HG02610 (cell line): Measurements from ENCODE around the gene GALP.
A peak's percentile ranks its signal among the peaks of the same experiment; 100 is the strongest.
"Not testable (repeated sequence)": the region's sequence is repeated elsewhere in the genome, so short reads cannot be mapped to it uniquely, and the experiment has no call there.

Experiments used
- ATAC-seq: cut with Tn5 transposase; IDR thresholded peaks from one replicate; pipeline ENCODE4 v1.9.1; 2021; ENCODE audit warnings: mild to moderate bottlenecking, moderate library complexity; ENCODE audit not compliant: unreplicated experiment

GALP gene

DNA sequence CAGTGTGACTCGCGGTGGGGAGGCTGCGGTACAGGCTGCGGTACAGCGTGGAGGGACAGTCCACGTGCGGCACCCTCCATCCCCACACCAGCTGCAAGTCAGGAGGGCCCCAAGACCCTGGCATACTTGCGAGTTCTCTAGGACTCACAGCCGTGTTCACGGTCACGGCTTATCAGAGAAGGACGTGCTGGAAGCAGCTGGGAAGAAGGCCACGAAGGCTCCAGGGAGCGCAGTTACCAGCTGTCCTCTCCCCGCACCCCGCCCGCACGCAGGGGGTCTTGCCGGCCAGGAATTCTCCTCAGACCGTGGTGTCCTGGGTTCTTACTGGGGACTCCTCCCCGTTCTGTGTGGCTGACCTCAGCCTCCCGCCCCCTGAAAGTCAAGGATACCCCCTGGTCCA is 28.5 kb upstream of the GALP start:
- no peak for ATAC-seq

DNA sequence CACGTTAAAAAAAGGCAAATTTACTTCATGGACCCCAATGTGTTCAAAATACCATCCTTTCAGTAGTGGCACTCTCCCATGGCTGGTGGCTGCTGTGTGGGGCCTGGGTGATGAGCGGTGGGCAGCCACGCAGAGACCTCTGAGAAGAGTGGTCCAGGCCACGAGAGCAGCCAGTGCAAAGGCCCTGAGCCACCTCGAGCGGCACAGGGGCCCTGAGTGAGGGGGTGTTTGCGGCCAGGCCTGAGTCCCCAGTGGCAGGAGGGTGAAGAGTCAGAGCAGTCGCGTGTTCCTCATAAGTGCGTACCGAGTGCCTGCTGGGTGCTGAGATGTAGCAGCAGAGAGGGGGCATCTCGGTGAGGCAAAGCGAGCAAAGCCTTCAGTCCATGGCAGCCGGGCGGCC is 27.7 kb upstream of the GALP start:
- no peak for ATAC-seq

DNA sequence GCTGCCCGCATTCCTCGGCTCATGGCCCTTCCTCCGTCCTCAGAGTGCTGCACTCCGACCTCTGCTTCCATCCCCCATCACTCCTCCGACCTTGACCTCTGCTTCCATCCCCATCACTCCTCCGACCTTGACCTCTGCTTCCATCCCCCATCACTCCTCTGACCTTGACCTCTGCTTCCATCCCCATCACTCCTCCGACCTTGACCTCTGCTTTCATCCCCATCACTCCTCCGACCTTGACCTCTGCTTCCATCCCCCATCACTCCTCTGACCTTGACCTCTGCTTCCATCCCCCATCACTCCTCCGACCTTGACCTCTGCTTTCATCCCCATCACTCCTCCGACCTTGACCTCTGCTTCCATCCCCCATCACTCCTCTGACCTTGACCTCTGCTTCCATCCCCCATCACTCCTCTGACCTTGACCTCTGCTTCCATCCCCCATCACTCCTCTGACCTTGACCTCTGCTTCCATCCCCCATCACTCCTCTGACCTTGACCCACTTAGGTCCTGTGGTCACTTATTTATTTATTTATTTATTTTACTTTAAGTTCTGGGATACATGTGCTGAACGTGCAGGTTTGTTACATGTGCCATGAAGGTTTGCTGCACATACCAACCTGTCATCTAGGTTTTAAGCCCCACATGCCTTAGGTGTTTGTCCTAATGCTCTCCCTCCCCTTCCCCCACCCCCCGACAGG is 26.7 kb upstream of the GALP start:
- not testable (repeated sequence) for ATAC-seq

DNA sequence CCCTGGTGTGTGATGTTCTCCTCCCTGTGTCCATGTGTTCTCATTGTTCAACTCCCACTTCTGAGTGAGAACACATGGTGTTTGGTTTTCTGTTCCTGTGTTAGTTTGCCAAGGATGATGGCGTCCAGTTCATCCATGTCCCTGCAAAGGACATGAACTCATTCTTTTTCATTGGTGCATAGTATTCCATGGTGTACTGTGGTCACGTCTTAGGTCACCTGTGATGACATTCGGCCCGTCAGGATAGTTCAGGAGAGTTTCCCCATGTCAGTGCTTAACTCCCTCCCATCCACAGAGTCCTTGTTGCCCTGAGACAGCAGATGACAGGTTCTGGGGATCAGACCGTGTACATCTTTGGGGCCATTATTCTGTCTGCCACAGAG is 26.2 kb upstream of the GALP start:
- ATAC-seq: no peak

DNA sequence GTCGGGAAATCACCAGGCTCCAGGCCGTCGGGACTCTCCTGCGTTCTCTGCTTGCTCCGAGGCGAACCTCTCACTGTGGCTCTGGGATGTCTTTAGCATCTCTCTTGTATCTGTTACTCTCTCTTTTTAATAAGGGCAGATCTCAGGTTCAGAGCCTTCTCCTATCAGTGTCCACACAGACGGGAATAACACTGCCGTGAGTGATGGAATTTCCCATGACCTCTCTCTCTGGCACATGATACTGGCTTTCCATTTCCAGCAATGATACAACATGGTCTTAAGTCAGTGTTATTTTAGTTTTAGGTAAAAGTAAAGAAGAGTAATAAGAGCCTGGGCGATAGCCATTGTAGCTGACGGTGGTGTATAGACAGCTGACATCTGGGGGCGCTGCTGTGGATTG is 25.4 kb upstream of the GALP start:
- no peak for ATAC-seq

DNA sequence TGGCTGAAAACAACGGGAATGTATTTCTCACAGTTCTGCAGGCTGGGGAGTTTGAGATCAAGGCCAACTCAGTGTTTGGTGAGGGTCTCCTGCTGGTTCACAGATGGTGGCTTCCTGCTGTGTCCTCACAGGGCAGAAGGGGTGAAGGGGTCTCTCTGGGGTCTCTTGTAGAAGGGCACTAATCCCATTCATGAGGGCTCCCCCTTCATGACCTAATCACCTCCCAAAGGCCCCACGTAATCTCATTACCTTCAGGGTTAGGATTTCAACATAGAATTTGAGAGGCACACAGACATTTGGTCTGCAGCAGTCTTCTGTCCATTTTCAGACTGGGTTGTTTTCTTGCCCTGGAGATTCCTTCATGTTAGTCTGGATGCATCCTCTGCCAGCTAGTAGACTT is 23.2 kb upstream of the GALP start:
- no peak for ATAC-seq

DNA sequence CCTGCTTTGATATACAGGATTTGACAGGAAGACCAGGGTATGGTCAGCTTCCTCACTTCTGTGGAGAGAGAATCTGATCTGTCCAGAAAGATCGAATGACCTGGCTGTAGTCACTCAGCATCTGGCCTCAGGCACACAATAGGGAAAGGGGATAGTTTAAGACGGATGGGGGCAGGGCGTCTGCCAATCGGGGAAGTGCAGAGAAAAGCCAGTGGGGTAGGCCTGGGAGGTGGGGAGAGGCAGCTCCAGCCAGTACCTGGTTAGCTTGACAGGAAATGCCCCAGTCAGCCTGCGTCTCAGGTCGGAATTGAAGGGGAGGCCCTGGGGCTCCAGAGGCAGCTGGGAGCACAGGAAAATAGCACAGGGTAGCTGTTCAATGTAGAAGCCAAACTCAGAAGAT is 22.3 kb upstream of the GALP start:
- ATAC-seq: no peak

DNA sequence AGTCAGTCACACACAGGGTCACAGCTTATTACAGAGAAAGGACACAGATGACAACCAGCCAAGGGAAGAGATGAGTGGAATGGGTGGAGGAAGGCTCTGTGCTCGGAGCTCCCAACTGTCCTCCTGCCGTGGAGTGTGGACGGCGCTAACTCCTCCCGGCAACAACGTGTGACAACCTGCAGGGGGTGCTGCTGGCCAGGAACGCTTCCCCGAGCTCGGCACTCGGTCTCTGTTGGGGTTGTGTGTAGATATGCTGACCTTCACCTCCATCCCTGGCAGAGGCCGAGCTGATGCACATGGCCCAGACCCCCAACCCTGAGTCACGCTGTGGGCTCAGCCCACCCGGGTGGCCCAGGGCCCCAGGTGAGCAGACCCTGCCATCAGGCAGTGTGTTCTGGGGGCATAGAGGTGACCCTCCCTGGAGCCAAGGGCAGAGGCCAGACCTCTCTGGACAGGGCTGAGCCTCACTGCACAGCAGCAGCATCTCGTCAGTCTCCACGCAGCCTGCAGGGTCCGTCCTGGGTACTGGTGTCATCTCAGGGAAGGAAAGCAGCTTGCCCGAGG is 20.6 kb upstream of the GALP start:
- no peak for ATAC-seq

DNA sequence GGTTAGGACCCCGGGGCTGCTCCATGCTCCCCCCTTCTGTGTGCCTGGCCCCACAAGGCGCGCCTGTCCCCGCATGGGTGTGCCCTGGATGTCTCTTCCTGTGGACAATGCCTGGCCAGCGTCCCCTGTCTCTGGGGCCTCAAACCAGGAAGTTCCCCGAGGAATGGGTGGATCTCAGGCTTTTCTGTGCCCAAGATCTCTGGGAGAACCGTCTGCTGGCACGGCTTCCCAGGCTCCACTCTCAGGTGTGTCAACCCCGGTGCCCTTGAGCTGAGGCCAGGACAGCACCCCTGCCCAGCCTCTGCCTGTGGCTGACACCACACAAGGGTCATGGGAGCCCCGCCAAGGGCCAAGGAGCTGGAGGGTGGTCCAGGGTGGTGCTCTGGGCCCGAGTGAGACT is 19.0 kb upstream of the GALP start:
- ATAC-seq: no peak

DNA sequence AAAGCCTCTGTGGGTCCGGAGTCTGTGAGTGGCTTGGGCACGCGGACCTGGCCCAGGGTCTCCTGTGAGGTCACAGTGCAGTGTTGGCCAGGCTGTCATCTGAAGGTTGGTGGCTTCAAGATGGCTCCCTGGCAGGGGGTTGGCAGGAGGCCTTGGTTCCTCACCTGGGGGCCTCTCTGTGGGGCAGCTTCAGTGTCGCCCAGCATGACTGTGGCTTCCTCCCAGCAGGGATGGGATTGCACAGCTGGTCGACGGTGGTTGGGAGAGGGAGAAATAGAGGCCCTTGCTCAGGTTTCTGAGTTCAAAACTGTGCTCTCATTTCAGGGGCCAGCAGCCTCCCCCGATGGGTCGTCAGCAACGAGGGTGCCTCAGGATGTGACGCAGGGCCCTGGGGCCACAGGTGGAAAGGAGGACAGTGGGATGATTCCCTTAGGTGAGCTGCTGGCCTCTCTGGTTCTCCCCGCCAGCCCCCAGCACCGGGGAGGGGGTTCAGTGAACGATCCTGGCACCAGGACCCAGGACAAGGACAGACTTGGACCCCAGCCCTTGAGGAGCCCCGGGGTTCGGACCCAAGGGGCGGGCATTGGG is 17.5 kb upstream of the GALP start:
- no peak for ATAC-seq

DNA sequence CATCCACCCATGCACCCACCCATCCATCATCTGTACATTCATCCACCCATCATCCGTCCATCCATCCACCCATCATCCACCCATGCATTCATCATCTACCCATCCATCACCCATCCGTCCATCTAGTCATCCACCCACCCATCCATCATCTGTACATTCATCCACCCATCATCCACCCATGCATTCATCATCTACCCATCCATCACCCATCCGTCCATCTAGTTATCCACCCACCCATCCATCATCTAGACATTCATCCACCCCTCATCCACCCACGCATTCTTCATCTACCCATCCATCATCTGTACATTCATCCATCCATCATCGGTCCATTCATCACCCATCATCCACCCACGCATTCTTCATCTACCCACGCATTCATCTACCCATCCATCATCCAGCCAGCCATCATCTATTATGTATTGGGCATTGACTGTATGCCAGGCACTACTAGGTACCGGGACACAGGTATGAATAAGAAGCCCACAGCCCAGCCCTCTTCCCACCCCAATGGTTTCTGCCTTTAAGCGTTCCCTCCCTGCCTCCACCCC is 16.7 kb upstream of the GALP start:
- no peak for ATAC-seq

DNA sequence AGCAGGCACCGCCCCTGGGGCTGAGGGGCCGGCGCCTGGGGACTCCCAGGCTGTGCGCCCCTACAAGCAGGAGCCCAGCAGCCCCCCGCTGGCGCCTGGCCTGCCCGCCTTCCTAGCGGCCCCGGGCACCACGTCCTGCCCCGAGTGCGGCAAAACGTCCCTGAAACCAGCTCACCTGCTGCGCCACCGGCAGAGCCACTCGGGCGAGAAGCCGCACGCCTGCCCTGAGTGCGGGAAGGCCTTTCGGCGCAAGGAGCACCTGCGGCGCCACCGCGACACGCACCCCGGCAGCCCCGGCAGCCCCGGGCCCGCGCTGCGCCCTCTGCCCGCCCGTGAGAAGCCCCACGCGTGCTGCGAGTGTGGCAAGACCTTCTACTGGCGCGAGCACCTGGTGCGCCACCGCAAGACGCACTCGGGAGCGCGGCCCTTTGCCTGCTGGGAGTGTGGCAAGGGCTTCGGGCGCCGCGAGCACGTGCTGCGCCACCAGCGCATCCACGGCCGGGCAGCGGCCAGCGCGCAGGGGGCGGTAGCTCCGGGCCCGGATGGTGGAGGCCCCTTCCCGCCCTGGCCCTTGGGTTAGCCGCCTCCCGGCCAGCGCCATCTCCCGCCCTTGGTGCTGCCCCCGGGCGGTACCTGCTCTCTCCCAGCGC is 16.1 kb upstream of the GALP start:
- no peak for ATAC-seq

DNA sequence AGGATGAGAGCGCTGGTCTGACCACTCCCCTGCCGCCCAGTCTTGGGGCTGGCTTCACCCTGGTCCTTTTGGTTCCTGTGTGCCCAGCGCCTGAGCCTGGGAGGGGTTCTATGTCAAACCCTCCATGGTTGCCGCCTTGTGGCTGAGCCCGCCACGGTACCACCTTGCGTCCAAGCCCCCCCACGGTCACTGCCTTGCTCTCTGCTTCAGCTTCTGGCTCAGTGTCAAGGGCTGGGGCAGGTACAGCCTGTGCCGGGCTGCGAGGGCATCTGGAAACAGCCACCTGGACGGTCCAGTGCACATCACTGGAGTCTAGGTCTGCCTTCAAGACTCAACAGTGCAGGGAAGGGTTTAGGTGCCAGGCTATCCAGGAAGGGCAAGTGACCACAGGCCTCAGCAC is 14.3 kb upstream of the GALP start:
- no peak for ATAC-seq

DNA sequence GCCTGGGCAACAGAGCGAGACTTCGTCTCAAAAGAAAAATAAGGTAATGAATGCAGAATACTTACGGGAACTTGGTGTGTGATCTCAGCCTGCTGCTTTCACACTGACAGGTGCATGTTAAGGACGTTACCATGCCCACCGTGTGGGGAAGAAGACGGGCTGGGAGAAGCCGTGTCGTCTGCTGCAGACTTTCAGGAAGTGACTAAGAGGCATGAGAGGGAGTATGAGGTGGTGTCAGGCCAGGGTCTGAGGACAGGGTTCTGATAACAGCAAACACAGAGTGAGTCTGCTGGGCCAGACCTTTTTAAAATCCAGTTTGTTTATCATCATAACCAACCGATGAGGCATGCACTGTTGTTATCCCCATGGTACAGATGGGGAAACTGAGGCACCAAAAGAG is 13.6 kb upstream of the GALP start:
- peak; percentile 44 for ATAC-seq

DNA sequence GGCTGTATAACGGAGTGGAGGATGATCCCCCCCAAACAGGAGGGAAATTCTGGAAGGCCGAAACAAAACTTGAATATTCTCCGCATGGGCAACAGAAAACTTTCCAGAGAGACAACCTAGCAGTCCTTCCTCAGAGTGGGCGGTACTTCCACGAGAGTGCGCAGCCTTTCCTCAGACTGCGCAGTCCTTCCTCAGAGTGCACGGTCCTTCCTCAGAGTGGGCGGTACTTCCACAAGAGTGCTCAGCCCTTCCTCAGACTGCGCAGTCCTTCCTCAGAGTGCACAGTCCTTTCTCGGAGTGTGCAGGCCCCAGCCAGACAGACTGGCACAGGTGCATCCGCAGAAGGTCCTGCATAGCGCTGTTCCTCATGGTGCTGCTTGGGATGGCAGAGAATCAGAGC is 12.7 kb upstream of the GALP start:
- ATAC-seq: no peak

DNA sequence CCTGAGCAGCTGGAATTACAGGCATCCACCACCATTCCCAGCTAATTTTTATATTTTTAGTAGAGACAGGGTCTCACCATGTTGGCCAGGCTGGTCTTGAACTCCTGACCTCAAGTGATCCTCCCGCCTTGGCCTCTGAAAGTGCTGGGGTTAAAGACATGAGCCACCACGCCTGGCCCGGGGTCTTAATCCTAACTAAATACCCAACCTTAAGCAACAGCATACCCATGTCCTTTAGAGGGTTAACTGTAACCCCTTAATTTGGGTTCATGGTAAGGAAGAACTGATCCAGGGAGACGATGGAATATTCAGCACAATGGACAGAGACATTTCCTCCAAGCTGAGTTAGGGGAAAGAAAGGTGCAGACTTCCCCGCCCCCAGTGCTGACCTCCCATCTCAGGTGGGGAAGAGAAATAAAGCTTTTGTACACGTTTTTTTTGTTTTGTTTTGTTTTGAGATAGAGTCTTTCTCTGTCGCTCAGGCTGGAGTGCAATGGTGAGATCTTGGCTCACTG is 8.7 kb upstream of the GALP start:
- ATAC-seq: no peak

DNA sequence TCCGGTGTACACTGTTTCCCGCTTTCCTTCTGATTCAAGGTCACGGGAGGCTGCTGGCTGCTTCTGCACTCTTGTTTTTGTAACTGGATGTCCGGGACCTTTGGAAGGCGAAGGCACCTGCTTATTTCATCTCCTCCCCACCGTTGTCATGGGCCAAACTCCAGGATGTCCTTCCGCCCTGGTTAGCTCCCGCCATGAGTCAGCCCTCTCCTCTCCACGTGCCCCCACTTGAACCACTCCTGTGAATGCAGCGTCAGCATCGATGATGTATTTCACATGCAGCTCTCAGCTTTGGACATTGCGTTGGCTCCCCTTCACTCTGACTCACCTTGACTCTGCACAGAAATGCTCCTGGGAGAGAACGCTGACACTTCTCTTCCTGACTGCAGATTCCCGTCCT is 5.5 kb upstream of the GALP start:
- ATAC-seq: no peak

DNA sequence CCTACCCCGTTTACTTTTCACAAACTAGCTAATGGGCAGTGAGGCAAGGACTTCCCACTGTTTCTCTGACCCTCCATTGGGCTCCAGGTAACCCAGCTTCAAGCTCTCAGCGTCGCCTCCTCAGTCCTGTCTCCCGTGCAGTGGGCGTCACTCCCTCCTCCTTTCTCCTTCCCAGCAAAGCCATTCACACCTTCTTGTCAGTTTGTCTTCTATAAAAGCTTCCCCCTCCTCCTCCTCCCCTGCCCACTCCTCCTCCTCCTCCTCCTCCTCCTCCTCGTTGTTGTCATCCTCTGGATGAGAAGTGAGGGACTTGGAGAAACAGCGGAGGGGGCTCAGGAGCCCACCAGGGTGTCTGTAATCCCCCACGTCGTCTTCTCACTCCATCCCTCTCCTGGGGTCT is 1.7 kb upstream of the GALP start:
- no peak for ATAC-seq

DNA sequence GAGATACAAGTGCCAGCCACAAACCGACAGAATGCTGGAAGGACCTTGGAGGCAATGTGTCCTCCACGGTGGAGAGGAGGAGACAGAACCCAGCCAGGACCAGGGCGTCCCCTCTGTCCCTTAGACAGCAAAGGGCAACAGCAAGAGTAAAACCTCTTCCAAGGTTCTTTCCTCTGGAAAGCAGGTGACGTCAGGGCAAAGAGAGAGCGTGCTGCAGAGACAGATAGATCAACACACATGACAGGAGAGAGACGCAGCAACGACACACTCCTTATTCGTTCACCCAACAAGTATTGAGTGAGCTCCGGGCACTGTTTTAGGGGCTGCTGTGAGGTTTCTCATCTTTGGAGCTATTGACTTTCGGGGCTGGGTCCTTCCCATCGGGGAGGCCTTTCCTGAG is 1.3 kb upstream of the GALP start:
- ATAC-seq: no peak

DNA sequence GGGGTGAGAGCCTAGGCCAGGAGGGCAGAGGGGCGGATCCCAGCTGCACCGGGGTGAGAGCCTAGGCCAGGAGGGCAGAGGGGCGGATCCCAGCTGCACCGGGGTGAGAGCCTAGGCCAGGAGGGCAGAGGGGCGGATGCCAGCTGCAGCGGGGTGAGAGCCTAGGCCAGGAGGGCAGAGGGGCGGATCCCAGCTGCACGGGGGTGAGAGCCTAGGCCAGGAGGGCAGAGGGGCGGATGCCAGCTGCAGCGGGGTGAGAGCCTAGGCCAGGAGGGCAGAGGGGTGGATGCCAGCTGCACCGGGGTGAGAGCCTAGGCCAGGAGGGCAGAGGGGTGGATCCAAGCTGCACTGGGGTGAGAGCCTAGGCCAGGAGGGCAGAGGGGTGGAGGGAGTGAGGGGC is 502 bp downstream of the GALP start:
- ATAC-seq: not testable (repeated sequence)

DNA sequence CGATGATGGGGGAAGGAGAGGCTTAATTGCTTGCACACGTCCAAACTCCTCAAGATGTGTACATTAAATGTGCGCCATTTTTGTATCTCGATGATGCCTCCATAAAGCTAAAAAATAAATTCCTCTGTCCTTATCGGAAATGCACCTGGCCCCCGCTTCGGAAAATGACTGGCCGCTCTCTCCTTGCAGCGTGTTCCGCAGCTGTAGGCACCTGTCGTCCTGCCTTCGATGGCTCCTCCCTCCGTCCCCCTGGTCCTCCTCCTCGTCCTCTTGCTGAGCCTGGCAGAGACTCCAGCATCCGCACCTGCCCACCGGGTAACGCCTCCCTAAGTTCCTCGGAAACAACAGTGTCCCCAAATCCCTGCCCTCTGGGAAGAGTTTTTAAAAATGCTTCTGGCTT is 1.1 kb downstream of the GALP start:
- no peak for ATAC-seq
